ENCODE data around the gene HLA-DRA. TPM values are rescaled to one million over a fixed set of nuclear protein-coding genes. Genes with fewer than 3 reads are reported as not detected.

Gene HLA-DRA
- total and polyA plus RNA-seq, 2 of the 4 experiments (the other 2 are of a cell fraction) = not detected

DNA sequence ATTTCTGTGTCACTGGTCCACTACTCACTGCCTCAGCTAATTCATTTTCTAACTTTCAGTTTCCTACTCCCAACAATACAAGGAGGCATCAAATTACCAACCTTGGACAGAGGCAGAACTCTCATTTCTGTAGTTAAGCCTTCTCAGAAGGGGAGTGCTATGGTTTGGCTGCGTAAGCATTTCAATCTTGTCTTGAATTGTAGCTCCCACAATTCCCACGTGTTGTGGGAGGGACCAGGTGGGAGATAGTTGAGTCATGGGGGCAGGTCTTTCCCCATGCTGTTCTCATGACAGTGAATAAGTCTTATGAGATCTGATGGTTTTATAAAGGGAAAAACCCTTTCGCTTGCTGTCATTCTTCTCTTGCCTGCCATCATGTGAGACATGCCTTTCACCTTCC, 22.9 kb downstream of the HLA-DRA start:
- no peak for TF ChIP-seq RAD21 (IDR thresholded peaks at IDR 0.05; ENCODE audit: low read length)
- no peak for TF ChIP-seq RFX5 (IDR thresholded peaks at IDR 0.05; ENCODE audit: low read depth, low read length)
- TF ChIP-seq POLR2A (IDR thresholded peaks at IDR 0.05; ENCODE audit: low read depth, low read length) = no peak
- TF ChIP-seq, protein P1, sequence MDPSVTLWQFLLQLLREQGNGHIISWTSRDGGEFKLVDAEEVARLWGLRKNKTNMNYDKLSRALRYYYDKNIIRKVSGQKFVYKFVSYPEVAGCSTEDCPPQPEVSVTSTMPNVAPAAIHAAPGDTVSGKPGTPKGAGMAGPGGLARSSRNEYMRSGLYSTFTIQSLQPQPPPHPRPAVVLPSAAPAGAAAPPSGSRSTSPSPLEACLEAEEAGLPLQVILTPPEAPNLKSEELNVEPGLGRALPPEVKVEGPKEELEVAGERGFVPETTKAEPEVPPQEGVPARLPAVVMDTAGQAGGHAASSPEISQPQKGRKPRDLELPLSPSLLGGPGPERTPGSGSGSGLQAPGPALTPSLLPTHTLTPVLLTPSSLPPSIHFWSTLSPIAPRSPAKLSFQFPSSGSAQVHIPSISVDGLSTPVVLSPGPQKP (IDR thresholded peaks at IDR 0.05; ENCODE audit: borderline replicate concordance, low read depth, low read length) = no peak
- no peak for TF ChIP-seq CEBPB (IDR thresholded peaks at IDR 0.05; ENCODE audit: low read depth, low read length)
- no peak for TF ChIP-seq FOS (IDR thresholded peaks at IDR 0.05; ENCODE audit: low read depth, low read length)
- TF ChIP-seq, protein P2, sequence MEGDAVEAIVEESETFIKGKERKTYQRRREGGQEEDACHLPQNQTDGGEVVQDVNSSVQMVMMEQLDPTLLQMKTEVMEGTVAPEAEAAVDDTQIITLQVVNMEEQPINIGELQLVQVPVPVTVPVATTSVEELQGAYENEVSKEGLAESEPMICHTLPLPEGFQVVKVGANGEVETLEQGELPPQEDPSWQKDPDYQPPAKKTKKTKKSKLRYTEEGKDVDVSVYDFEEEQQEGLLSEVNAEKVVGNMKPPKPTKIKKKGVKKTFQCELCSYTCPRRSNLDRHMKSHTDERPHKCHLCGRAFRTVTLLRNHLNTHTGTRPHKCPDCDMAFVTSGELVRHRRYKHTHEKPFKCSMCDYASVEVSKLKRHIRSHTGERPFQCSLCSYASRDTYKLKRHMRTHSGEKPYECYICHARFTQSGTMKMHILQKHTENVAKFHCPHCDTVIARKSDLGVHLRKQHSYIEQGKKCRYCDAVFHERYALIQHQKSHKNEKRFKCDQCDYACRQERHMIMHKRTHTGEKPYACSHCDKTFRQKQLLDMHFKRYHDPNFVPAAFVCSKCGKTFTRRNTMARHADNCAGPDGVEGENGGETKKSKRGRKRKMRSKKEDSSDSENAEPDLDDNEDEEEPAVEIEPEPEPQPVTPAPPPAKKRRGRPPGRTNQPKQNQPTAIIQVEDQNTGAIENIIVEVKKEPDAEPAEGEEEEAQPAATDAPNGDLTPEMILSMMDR (conservative IDR thresholded peaks at IDR 0.05; ENCODE audit: low read depth, low read length) = no peak
- no peak for TF ChIP-seq MAFK (IDR thresholded peaks at IDR 0.05; ENCODE audit: low read depth, low read length)
- TF ChIP-seq NFE2L2 (IDR thresholded peaks at IDR 0.05; ENCODE audit: low read depth, low read length) = no peak
- TF ChIP-seq, protein P3, sequence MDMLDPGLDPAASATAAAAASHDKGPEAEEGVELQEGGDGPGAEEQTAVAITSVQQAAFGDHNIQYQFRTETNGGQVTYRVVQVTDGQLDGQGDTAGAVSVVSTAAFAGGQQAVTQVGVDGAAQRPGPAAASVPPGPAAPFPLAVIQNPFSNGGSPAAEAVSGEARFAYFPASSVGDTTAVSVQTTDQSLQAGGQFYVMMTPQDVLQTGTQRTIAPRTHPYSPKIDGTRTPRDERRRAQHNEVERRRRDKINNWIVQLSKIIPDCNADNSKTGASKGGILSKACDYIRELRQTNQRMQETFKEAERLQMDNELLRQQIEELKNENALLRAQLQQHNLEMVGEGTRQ (IDR thresholded peaks at IDR 0.05; ENCODE audit: low read depth, low read length) = no peak
- no peak overlapping the region for H2BK5ac ChIP-seq (ENCODE audit: low read depth, low read length, poor library complexity, severe bottlenecking)
- H3K23ac ChIP-seq (ENCODE audit: low read depth, low read length) = no peak overlapping the region
- intact Hi-C loops (cut with micrococcal nuclease) (no loop called here), in situ Hi-C loops (cut with MboI; ENCODE audit: low sequenced_read_pairs) (no loop called here), dilution Hi-C loops (cut with HindIII; ENCODE audit: low sequenced_read_pairs, unreplicated experiment) (no loop called here)
- no peak overlapping the region for H3K27ac ChIP-seq (ENCODE audit: insufficient read depth, low read length)
- H2BK120ac ChIP-seq (ENCODE audit: low read depth, low read length) = no peak overlapping the region
- H2AK9ac ChIP-seq (replicated peaks; ENCODE audit: low read depth, low read length, poor library complexity) = no peak overlapping the region
- no peaks in the 10 kb centered on the region for H3K27me3 ChIP-seq (ENCODE audit: control insufficient read depth, insufficient read depth, low read length)
- no peaks in the 10 kb centered on the region for H3K9me1 ChIP-seq (ENCODE audit: insufficient read depth, low read length)
- DNase-seq = no peak
- H3K9me3 ChIP-seq (ENCODE audit: control insufficient read depth, insufficient read depth, low read length) = no peaks in the 10 kb centered on the region
- H3K79me1 ChIP-seq (ENCODE audit: low read depth in 1 of 2, low read length in 2 of 2) = no peaks in the 10 kb centered on the region
- H3K4me2 ChIP-seq (ENCODE audit: low read depth, low read length) = no peak overlapping the region
- no peak for ATAC-seq (ENCODE audit: low read depth)
- no peaks in the 10 kb centered on the region for H4K20me1 ChIP-seq (ENCODE audit: insufficient read depth, low read length)
- H4K8ac ChIP-seq (ENCODE audit: low read depth in 2 of 2, low read length in 2 of 2) = no peak overlapping the region
- H3K18ac ChIP-seq (ENCODE audit: low read depth, low read length) = no peak overlapping the region
- CTCF ChIA-PET = no interaction called here
- H3K9ac ChIP-seq (ENCODE audit: low read depth, low read length) = no peak overlapping the region
- no peaks in the 10 kb centered on the region for H3K36me3 ChIP-seq (ENCODE audit: control insufficient read depth, insufficient read depth, low read length)
- no peak overlapping the region for H2AFZ ChIP-seq (replicated peaks; ENCODE audit: low read length, poor library complexity)
- H3K56ac ChIP-seq (ENCODE audit: extremely low read depth, insufficient read depth, low read length) = no peak overlapping the region
- no CpG with 5 or more reads among the region's 3 CpGs for WGBS, 2 experiments (ENCODE audit: extremely low coverage in 2 of 2, insufficient read length in 1 of 2)
- POLR2A ChIA-PET (ENCODE audit: unreplicated experiment) = no interaction called here
- H4K5ac ChIP-seq (ENCODE audit: low read depth, low read length) = no peak overlapping the region
- no peaks in the 10 kb centered on the region for H3K4me1 ChIP-seq (ENCODE audit: control insufficient read depth, insufficient read depth, low read length)
- no peak overlapping the region for H2BK15ac ChIP-seq (ENCODE audit: low read depth, low read length)
- H2AK5ac ChIP-seq (ENCODE audit: low read depth, low read length) = no peak overlapping the region
- H2BK20ac ChIP-seq (ENCODE audit: low read depth, low read length) = no peak overlapping the region
- no TSS peak for BruUV-seq (replicated peaks)
- no peak overlapping the region for H4K91ac ChIP-seq (ENCODE audit: insufficient read depth, low read depth, low read length)
- H3K14ac ChIP-seq (replicated peaks; ENCODE audit: low read depth, low read length) = no peak overlapping the region
- no peak overlapping the region for H3K4me3 ChIP-seq (ENCODE audit: insufficient read depth, low read depth, low read length)
- no peak overlapping the region for H3K4ac ChIP-seq (ENCODE audit: low read depth, low read length)
